Occipital lobe (tissue), 2 donors: Measurements from ENCODE around the gene NMUR1. TPM values are rescaled to one million over a fixed set of nuclear protein-coding genes. Genes with fewer than 3 reads are reported as not detected.
"Not testable (repeated sequence)": the region's sequence is repeated elsewhere in the genome, so short reads cannot be mapped to it uniquely, and the experiment has no call there.

Experiments used
- DNase-seq: peaks from one replicate; lab custom pipeline; 2025; lab: John Stamatoyannopoulos, UW
- total RNA-seq: library from RNA; depleted of rRNA; stranded (reverse); fragments of >200 nt; gene quantifications from one replicate; pipeline ENCODE4 v1.2.3, GENCODE V29; 2014

NMUR1 gene
- not detected for total RNA-seq

DNA sequence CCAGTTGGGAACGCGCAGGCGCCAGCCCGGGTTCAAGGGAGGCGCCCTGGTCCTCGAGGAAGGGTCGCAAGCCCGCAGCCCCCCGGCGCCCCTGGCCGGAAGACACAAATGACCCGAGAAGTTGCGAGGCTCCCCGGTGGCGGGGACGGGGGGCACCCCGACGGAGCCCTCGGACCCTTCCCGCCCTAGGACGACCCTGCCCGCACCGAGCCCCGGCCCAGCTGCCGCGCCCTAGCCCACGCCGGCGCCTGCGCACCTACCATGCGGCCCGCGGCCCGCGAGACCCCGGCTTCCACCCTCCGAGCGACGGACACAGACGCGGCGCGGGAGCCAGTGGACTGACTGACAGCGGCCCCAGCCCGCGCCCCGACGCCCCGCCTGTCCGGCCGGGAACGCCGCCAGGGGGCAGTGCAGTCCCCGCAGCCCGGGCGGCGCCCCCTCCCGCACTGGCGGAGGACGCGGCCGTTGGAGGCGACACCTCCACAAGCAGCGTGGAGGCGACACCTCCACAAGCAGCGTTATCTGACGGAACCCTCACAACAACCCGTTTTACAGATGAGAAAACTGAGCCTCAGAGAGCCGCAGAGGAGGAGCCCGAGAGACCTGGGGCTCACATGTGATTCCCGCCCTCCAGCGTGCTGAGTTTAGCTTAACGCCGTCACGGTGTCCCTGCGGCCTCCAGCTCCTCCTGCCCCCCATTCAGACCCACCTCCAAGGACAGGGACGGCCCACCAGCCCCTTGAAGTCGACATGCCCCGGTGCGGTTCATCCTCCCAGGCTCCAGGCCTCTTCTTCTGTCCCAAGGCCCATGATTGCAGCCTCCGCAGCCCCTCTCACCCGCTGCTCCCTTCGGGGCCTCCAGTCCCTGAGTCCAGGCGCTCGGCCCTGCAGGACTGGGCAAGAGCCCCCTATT lies at the start of gene NMUR1:
NMUR1 (minus strand) TSS at position 347 of the 913 bp plus-strand sequence; CDS start at position 263, 84 bp downstream.
- DNase-seq, result no peak

- no peak for DNase-seq
Observed at GRCh38 chr2:231579560-231579959, 49.3 kb upstream of the NMUR1 start.

GRCh38 chr2:231578655-231579054 lies 48.4 kb upstream of the NMUR1 start:
- DNase-seq, result not testable (repeated sequence)

GRCh38 chr2:231576465-231576864 lies 46.2 kb upstream of the NMUR1 start:
- DNase-seq, result no peak

DNA sequence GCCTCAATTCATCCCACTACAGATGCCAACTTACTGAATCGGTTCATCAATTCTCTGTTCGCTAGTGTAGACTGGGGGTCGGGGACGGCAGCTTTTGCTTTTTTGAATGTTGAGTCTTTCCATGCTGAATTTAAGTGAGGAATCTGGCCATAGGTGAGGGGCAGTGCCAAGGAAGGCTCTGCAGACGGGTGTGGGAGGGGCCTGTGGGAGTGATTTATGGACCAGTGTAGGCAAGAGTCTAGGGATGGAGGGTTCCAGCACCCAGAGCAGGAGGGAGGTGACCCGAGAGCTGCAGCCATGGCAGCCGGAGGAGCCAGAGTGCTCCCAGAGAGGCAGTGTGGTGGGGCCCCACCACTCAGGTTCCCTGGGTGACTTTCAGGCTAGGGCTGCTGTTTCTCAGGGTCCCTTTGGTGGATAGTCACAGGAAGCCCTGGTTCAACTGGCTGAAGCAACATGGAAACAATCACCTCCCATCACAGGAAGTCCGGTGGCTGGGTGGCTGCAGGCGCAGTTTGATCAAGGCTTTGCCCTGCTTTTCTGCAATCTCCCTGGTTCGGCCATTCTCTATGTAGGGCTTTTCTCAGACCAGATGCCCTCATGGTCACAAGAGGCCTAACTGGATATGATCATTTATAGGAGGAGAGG lies 45.5 kb upstream of the NMUR1 start:
- DNase-seq, result no peak

DNA sequence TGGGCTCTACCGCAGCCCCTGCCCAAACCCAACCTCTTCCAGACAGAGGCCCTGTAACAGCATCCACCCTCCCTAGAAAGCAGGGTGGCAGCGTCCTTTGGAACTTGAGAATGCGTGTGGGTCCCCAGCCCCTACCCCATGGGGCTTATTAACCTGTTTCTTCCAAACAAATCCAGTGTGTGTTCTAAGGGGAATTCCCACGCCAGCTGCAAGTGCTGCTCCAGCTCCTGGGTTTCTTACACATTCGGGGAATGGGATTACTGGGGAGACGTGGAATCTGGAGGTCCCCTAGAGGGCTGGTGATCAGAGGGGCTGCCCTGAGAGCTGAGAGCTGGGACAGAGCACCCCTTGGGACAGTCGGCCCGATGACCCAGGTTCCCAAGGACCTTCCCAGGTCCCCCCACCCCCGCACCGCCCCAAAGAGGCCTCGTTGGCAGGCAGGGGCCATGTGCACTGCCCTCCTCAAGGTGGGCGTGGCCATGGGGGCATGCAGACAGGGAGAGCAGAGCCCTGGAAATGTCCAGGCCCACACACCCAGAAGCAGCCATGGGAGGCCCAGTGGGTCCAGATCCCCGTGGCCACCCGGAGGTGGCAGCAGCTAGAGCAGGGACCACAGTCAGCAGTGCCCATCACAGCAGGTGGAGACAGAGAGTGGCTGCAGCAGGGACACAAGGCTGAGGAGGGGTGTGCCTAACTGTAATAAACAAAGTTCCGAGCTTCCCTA lies 43.6 kb upstream of the NMUR1 start:
- DNase-seq, result no peak

DNA sequence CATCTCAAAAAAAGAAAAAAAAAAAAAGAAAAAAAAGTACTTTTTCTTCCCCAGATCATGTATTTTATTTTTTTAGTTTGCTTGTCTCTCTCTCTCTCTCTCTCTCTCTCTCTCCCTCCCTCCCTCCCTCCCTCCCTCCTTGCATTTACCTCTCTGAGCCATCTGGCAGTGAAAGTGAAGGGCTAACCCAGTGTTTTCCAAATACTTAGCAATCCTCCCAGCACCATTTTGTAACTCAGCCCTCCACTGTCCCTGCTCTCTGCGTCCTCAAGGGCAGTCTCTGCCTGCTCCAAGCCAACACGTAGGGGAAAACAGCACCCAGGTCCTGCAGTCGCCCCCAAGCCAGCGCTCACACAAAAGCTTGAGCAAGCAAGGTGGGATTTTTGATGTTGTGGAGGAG lies 42.9 kb upstream of the NMUR1 start:
- no peak for DNase-seq

GRCh38 chr2:231571661-231572191 lies 41.5 kb upstream of the NMUR1 start:
- DNase-seq, result no peak

- DNase-seq, result not testable (repeated sequence)
Observed at GRCh38 chr2:231570915-231571314, 40.7 kb upstream of the NMUR1 start.

- no peak for DNase-seq
Observed at GRCh38 chr2:231568785-231569435, 38.7 kb upstream of the NMUR1 start.

DNA sequence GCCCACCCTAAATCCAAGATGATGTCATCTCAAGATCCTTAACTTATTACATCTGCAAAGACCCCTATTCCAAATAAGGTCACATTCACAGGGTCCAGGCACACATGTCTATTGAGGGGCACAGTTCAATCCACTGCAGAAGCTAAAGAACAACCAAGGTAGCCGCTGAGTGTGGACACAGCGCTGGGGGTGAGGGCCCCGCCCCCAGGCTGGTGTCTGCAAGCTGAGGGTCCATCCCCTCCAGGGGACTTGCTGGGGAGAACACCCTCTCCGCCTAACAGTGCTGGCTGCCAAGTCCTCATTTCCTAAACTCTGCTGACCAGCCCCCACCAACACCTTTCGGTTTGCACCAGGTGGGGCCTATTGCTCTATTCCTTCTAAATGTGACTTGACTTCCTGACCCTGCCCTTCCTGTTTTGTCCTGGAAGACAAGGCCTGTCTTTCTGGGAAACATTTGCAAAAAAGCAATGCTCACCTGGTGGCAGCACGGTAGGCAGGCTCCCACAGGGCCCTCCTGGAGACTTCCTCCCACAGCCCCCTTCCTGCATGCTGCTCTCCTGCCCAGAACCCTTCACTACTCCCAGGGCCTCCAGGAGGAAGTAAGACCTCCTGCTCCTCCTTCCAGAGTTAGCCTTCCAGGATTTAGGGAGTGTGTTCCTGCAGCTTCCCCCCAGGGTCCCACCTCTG lies 38.0 kb upstream of the NMUR1 start:
- DNase-seq, result no peak

DNA sequence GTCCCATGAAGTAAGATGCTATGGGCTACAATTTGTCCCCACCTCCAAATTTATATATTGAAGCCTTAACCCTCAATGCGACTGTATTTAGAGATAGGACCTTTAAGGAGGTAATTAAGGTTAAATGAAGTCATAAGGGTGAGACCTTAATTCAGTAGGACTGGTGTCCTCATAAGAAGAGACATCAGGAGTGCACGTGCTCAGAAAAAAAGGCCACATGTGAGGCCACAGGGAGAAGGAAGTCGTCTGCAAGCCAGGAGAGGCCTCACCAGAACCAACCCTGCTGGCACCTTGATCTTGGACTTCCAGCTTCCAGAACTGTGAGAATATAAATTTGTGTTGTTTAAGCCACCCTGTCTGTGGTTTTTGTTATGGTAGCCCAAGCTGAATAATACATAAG lies 36.9 kb upstream of the NMUR1 start:
- no peak for DNase-seq

DNA sequence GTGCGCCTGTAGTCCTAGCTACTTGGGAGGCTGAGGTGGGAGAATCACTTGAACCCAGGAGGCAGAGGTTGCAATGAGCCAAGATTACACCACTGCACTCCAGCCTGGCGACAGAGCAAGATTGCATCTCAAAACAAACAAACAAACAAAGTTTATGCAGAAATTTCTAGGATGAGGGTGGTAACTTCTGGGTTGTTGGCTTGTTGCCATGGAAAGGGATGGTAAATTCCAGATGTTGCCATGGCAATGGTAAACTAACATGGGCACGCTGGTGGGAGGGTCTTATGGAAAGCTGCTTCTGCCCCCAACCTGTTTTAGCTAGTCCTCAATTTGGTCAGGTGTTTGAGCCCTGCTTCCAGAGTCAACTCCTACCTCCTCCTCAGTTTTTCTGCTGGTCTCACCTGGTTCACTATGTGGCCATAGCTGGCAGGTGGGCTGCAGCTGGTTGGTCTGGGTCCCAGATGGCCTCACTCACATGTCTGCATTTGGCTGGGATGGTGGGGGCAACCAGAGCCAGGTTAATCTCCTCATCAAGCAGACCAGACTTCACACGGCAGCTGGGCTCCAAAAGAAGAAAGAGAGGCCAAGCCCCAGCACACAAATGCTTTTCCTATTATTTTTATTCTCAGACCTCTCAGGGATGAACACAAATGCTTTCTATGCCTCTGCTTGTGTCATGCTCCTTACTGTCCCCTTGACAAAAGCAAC lies 35.8 kb upstream of the NMUR1 start:
- DNase-seq, result no peak

GRCh38 chr2:231563378-231563961 lies 33.2 kb upstream of the NMUR1 start:
- DNase-seq, result peak; percentile 37

DNA sequence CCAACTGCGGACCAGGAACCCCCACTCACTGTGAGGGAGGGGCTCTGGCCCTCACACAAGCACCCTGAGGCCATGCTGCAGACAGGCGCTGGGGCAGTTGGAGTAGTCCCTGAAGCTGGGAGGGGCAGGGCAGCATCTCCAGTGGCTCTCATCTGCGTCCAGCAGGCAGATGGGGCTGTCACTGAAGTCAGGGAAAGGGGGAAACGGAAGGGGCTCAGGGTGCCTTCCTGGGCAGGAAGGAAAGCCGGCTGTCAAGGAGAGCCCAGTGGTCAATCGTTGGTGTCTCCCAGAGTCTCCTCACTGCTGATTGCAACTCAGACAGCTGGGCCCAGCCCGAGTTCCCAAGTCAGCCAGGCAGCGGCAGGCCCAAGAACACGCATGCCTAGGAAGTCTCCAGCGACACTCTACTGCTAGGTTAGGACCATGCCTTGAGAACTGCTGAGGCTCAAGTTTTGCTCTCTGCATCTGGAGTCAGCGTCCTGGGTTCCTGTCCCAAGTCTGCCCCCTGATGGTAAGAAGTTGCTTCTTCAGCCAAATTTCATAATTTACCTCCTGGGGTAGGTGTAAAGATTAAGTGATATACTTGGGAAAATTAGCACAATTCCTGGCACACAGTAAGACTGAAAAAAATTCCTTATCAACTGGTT lies 27.4 kb upstream of the NMUR1 start:
- peak; percentile 6 for DNase-seq

DNA sequence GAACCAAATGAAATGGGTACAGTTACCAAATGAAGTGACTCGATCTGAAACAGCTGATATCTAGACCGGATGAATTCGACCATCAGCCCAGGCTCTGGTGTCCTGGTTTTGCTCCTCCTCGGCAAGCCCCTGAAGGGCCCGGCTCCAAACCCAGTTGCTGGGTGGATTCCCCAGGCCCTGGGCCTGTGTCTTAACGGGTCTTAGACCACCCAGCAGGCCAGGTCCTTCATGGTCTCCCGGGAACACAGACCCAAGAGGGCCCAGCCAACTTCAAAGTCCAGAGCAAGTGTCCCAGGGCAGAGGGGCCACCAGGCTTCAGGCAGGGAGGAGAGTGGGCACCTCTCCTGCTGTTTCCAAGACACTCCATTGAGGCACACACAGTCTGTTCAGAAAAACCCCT lies 26.7 kb upstream of the NMUR1 start:
- no peak for DNase-seq

DNA sequence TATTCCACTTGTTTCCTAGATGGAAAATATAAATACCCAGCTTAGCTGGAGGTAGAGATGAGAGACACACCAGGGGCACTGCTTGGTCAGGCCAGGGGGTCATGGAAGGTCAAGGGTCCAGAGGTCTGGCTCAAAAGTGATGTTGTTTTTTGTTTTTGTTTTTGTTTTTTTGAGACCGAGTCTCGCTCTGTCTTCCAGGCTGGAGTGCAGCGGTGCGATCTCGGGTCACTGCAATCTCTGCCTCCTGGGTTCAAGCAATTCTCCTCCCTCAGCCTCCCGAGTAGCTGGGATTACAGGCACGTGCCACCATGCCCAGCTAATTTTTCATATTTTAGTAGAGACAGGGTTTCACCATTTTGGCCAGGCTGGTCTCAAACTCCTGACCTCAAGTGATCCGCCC lies 26.3 kb upstream of the NMUR1 start:
- not testable (repeated sequence) for DNase-seq

DNA sequence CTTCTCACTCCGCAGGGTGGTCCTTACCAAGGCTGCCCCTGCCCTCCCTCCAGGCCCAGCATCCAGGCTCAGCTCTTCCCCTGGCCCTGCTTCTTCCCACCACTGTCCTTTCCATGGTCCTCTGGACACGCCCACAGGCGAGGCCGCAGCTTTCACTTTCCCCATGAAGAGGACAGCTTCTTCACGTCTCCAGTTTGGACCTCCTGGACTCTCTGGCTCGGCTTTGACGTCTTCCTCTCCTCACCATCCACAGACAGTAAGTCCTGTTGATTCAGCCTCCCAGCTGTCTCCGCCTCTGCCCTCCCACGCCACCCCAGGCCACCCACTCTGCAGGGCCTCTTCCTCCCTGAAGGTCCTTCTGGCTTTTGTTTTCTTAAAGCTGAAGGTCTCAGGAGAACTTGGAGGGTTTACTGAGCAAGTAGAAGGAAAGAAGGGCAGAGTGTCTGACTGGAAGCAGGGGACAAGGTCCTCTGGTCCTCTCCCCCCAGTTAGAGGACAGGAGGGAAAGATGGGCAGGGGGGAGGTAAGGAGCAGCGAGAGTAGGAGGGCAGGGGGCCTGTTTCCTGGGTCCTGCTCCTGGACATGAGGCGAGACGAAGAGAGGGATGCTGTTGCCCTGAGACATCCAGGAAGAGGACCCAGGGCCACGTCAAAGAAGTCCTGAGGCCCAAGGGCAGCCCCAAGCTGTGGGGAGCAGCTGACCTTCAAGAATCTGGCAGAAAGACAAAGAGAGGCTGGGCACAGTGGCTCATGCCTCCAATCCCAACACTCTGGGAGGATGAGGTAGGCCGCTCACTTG lies 24.7 kb upstream of the NMUR1 start:
- no peak for DNase-seq
